HG02884 (cell line): ENCODE measurements around the gene LAMB4.

Experiments used
- ATAC-seq: cut with Tn5 transposase; IDR thresholded peaks from one replicate; pipeline ENCODE4 v1.9.1; 2021; ENCODE audit warnings: mild to moderate bottlenecking, moderate library complexity; ENCODE audit not compliant: unreplicated experiment

LAMB4 gene

DNA sequence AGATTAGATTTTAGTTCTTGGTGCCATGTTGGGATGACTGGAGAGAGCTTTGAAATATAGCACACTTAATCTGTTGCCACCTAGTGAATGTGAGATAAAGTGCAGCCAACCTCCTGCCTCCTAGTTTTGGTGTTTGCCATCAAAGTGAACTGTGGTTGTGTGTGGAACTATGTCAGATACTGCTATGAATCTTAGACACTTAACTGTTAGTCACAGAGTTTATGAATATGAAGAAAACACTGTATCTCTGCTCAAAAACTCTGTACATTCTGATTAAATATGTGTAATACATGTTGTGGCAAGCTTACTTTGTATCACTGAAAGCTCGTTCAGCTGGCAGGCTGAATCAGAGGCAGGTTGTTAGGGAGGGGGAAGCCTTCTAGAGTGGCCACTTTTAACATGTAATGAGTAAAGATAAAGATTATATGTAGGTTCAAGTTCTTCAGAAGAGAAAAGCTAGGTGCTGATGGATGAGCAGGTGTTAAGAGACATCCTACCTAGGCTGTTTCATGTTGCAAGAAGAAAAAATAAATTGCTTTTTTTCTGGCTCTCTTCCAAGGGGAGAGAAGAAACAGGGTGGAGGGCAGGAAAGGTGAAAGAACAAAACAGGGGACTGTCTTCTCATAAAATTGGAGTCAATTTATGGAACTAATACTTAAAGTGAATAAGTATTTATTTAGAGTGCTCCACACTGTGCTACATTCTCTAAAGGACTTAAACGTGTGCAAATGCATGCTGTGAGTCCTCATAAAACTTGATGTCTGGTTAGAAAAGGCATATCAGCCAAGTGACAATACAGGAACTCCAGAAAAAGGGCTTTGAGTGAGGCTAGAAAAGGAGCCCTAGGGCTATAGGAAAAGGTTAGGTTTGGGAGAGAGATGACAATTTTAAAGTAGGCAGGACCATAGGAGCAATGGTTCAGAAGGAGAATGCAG lies 113.1 kb downstream of the LAMB4 start:
- ATAC-seq: no peak

DNA sequence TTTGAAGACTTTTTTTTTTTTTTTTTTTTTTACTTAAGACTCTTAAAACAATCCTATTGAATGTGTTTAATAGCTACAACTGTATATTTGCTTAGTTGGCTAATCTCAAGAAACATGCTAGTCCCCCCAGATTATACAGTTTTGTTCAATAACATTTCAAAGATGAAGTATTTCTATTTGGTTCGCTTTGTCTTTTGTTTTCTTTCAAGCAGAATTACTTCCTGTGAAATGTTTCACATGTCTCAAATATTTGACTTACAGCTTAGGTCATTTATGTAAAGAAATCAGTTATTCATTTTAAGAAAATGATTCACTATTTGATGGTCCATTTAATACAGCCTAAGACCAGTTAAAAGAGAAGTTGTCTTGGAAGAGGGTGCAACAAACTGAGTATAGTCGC lies 114.4 kb downstream of the LAMB4 start:
- no peak for ATAC-seq

GRCh38 chr7:108014747-108015682 lies 115.1 kb downstream of the LAMB4 start:
- no peak for ATAC-seq

DNA sequence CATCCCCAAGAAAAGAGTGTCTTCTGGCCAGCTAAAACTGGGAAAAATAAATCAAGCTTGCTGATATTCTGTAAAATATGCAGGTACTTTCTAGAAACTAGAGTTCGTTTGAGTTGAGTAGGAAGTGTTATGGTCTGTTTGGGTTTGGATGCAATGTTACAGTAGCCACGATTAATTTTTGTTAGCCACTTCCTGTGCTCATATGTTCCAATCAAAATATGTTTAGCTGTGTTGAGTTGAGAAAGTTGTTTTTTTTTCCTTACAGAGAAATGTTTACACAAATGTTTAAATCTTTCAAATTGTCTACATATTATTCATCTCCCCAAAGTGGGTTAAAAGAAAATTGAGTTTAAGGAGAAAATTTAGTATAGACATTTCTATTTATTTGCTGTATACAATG lies 115.9 kb downstream of the LAMB4 start:
- ATAC-seq: no peak

DNA sequence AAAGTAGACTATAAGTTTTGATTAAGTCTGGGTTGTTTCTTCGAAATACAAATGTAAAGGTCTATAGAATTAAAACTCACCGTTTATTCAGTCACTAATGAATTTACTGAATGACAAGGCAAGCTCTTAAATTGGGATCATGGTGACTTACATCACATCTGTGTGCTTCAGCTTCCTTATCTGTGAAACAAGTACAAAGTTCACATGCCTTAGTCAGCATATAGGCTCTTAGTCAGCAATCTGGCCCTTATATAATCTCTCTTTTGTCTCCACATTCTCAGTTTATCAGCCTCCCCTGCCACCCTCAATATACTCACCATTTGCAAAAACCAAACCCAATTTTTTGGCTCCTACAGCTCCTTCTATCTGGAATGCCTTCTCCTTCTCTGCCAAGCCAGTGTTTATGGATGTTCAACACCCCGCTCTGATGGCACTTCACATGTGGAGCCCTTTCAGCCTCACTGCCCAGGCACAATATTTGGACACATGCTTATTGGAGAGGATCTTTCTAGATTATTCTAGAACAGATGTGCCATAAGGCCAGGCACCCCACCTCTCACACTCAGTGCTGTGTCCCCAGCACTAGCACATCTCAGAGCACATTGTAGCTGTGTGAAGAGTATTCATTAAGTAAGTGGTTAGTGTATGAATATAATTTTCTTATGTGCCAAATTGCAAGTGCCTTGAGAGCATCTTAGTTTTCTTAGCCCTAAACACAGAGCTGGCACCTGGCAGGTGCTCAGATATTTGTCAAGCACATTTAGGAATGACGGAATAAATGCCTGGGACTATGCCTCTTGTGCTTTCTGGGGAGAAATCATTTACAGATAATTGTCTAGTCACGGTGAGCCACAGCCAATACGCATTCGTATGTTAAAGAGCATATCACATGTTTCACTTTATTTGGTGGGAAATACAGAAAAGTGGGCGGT lies 117.4 kb downstream of the LAMB4 start:
- ATAC-seq: no peak

DNA sequence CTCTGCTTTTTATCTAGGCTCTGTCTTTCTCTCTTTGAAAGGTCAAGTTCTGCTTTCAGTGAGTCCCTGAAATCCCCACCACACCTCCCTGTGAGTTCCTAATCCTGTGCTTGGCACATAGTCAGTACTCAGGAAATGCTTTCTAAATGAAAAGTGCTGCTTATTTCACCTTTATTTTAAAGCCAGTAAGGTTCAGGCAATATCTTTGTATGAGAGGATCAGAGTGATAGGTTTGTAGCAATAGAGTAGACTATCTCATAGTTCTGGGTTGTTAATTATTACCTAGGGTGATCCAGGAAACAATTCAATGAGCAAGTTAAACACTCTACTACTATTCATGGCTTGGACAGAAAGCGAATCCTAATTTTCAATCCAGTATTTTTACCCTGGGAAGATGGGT lies 119.8 kb downstream of the LAMB4 start:
- ATAC-seq: no peak

DNA sequence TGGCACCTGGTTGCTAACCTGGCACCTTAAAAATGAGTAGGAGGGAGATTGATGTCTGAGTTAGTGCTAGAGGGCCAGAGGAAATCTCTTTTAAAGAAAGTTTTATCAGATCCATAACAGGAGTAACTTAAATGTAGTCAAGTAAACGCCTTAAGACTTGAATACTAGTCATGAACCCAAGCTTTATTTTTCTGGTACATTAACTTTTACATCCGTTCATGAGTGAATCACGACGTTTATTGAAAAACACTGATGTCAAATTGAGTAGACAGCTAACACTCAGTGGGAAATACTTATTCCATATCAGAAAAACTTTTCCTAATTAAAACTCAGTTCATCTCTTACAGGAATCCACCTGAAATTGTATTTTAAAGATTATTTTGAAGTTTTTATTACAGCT lies 120.3 kb downstream of the LAMB4 start:
- ATAC-seq: no peak

- ATAC-seq: no peak
These were observed 121.3 kb downstream of the LAMB4 start for GRCh38 chr7:108008827-108009226.

- no peak for ATAC-seq
These were observed 121.9 kb downstream of the LAMB4 start for GRCh38 chr7:108008240-108008639.

- no peak for ATAC-seq
These were observed 122.4 kb downstream of the LAMB4 start for GRCh38 chr7:108007762-108008161.

- no peak for ATAC-seq
These were observed 122.9 kb downstream of the LAMB4 start for GRCh38 chr7:108007261-108007660.

DNA sequence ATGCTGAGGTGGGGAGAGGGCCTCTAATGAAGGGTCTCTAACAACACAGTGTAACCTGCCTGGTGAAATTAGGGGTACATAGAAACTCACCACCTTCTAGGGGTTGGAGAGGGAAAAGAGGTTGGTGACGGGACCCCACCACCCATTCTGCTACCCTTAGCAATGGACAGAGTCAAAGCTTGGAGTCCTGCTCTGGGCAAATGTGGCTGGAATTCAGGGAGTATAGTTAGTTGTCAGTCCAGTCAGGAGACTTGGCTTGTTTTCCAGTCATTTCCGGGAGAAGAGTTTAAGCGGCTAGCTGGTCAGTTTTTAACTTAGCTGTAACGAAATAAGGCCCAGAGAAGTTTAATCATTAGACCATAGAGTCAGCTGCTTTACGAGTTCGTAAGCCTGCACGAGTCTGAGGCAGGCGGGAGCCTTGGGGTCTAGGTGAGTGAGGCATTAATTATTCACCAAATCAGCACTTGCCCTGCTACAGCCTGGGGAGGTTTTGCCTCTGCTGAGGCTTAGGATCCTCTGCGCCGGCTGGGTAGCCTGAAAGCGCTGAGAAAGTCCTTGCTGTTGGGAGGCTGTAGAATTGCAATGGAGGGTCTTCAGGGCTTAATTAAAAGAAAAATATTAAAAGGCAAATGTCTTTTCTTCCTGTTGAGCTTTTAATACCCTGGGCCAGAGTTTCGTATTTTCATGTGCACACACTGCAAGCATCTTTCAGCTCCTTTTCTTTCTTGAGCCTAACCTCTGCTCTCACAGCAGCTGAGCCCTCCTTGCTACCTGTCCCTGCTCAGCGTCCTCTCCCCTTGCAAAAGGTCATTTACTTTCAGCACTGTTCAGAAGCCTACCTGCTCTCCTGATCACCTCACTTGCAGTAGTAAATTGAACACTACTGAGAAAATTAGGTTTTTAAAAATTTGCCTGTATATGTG lies 125.7 kb downstream of the LAMB4 start:
- ATAC-seq: no peak

GRCh38 chr7:108003599-108003935 lies 126.6 kb downstream of the LAMB4 start:
- no peak for ATAC-seq

DNA sequence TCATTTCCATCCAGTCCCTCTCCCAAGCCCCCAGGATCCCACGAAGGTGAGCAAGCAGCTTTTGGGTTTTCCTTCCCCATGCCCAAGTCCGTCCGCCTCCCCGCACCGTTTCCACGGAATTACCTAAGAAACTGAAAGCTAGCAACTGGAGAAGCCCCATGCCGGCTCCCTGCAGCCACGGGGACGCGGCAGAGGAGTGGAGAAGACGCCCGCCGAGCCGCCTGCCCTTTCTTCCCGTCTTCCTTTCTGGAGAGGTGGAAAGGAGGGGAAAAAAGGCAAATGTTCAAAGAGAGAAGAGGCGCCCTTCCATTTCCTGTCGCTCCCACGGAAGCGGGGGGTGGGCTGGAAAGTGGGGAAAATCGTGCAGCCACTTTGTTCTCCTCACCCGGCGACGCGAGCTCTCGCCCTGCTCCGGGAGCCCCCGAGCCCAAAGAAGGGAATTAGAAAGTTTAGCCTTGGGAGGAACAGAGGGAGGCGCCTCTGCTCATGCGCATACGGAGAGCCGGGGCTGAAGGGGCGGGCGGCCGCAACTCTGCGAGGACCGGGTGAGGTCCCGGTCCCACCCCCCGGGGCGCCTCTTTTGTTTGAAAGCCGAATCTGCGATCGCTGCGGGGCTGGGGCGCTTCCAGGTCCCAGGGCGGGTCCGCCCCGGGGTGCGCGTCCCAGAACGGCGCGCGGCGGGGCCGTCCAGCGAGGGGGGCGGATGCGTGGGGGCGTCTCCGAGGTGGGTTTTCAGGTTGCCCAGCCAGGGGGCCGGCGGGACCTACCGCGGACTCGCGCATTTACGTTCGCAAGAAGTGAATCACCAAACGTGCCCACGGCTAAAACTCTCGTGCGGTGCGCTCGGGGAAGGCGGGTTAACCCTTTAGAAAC lies 127.2 kb downstream of the LAMB4 start, which contains the start of gene LAMB1:
Gene LAMB1, minus strand, starts transcription at position 436 of the 873 bp plus-strand sequence. Its CDS starts 276 bp downstream, at position 160.
- ATAC-seq: no peak

DNA sequence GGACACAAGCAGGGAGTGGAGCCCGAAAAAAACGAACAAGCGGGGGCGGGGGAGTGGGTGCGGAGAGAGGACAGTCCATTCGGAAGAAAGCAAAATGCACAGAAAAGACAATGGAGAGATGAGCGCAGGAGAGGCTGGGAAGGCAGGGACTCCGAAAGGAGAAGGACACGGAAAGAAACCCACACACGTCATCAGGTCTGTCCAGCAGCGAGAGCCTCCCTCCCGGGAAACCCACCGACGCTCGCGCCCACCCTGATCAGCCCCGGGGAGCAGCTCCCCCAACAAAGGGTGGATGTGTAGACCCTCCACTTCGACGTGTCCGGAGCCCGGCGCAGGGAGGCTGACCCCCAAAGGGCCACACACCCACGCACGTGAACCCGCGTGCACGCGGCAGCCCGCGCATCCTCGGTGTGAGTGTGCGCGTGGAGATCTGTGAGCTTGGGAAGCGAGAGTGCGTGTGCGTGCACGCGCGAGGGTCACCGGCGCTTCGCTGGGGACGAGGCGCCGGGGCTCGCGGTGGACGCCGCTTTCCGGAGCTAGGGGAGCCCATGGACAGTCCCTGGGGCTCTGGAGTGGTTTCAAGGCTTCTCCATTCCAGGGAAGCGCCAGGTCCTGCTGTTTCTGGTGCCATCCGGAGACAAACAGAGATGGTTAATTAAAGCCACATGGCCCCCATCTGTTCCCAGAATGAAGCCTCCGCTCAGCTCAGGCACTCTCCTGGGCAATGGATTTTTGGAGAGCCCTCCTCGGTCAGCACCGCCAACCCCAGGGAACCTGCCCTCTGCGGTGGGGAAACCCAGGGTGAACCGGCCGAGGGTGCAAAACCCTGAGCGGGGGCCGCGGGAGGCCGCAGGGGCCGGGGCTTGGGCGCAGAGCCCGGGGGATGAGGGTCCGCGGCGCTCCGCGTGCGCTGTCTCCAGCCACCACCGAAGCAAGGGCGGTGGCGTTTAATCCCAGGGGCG lies 128.1 kb downstream of the LAMB4 start:
- ATAC-seq: no peak

GRCh38 chr7:108000875-108001763 lies 129.0 kb downstream of the LAMB4 start:
- no peak for ATAC-seq
